ENCODE measurements around the gene ADH5. TPM values are rescaled to one million over a fixed set of nuclear protein-coding genes. Genes with fewer than 3 reads are reported as not detected.
A peak's percentile ranks its signal among the peaks of the same experiment; 100 is the strongest.
"Not testable (repeated sequence)": the region's sequence is repeated elsewhere in the genome, so short reads cannot be mapped to it uniquely, and the experiment has no call there.

The ADH5 gene
- 145 and 176 TPM in 2 replicates for total RNA-seq (2014; rRNA removed; shearing (Covaris generic))
- 139 and 149 TPM in 2 replicates for polyA plus RNA-seq (2015; cell fraction: cytosol; rRNA removed)
- 241 and 253 TPM in 2 replicates for polyA plus RNA-seq (2015; cell fraction: nucleus; rRNA removed)

DNA sequence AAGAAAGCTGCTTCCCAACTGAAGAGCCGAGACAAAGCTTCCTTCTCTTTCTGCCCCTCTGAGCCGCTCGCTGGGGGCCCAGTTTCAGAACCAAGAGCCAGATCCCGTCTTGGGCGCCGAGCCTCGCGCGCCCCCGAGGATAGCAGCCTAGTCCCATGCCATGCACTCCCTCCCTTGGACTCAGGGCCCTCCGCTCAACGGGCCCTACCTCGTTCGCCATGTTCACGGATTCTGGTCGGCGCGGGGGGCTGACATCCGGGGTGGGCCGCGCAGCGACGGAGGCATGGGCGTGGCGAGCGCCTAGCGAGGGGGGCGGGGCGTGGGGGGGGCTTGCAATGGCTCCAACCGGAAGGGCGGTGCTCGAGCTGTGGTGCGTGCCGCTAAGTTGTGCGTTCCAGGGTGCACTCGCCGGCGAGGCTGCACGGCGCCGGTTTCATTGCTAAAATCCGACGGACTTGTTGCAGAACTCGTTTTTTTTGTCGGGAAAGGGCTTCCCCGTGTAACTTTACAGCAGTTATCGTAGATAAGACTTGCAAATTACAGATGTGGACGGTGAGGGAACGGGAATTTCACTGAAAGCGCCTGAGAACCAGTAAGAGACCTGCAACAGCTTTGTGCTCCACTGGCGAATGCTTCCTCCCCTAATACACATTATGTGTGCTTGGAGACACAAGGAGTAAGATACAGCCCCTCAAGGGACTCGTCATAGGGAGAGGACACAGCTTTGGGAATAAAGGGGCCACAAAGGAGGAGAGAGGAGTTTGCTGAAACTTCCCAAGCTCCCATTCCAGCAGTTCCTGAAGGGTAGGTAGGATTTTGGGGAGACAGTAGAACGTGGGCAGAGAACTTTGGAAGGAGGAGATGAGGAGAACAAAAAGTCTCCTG is at the start of gene ADH5:
Gene ADH5, minus strand, starts transcription at position 308 of the 885 bp plus-strand sequence. Its CDS starts 88 bp downstream, at position 220.
- peak; percentile 67 for DNase-seq (ENCODE audit: low read depth)

- DNase-seq (ENCODE audit: low read depth) = no peak
Measured at GRCh38 chr4:99136329-99136728, 47.7 kb upstream of the ADH5 start.

DNA sequence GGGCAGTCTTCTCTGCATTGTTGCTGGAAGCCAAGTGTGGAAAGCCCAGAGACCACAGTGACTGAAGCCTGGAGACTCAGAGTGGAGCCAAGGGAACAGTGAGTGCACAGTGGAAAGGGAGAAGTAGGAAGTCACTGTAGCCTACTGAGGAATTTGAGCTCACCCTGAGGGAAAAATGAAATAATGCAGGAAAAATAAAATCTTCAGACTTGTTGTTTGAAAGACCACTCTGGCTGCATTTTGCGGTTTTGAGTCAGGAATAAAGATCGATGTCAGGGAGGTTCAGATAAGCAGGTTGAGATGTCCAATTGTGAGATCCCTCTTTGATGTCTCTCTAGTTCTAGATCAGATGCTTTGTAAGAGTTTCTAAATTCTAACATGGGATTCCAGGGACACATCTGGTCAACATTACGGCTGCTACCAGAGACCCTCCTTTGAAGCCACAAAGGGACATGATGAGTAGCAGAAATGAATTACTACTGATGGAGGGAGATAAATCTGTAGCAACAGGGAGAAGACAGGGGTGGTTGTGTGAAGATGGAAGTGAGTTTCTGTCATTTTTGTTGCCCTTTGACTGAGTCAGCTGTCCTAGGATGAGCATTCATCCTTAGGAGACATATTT is 47.1 kb upstream of the ADH5 start:
- no peak for DNase-seq (ENCODE audit: low read depth)

GRCh38 chr4:99134586-99134985 is 46.0 kb upstream of the ADH5 start:
- no peak for DNase-seq (ENCODE audit: low read depth)

GRCh38 chr4:99131378-99131777 is 42.8 kb upstream of the ADH5 start:
- DNase-seq (ENCODE audit: low read depth) = no peak

GRCh38 chr4:99126376-99126775 is 37.8 kb upstream of the ADH5 start:
- DNase-seq (ENCODE audit: low read depth) = no peak

DNA sequence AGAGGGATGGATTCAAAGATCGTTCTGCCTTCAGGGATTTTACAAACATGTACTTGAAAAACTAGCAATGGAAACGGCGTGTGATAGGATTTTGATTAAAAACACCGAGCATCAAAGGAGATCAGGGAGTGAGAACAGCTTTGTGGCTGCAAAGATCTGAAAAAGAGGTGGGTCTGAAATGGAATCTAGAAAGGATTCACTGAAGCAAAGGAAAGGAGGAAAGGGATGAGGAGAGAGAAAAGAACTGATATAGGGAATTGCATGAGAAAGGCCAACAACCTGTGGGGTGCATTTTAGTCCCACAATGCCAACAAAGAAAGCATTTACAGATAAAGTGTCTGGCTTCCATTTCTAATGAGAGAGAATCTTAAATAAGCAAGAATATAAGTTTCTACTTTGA is 32.4 kb upstream of the ADH5 start:
- no peak for DNase-seq (ENCODE audit: low read depth)

- no peak for DNase-seq (ENCODE audit: low read depth)
Measured at GRCh38 chr4:99120501-99120900, 31.9 kb upstream of the ADH5 start.

DNA sequence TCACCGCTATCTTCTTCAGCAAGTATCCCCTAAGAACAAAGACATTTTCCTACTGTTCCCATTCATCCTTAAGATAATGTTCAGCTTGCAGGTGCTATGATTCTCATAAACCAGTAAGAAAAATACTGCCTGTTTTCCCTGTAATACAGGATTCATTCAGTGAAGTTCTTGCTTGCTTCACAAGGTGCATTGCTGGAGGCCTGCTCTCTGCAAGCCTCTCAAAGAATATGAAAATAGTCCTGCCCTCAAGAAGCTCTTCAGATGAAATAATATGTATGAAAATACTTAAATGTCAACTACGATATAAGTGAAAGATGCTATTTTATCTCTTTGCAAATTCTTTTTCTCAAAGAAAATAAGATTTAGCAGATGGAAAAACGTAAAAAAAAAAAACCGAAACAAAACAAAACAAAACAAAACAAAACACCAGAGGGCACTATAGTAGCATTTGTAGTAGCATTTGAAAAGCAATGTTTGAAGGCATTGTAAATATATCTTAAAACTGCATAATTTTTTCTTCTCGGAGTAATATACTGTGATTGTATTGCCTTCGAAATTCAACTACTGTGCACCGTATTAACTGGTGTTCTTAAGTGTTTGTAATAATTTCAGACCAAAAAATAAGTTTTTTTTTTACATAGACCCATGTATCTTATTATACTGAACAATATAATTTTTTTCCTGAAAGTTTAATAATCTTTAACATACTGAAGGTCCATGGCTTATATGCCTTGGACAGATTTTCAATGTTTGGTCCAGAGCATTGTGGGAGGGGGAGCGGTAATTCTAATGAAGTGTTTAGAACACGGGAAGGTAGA is 29.5 kb upstream of the ADH5 start:
- peak; percentile 17 for DNase-seq (ENCODE audit: low read depth)

- DNase-seq (ENCODE audit: low read depth) = not testable (repeated sequence)
Measured at GRCh38 chr4:99117122-99117841, 28.7 kb upstream of the ADH5 start.

- not testable (repeated sequence) for DNase-seq (ENCODE audit: low read depth)
Measured at GRCh38 chr4:99109286-99109685, 20.7 kb upstream of the ADH5 start.

- DNase-seq (ENCODE audit: low read depth) = no peak
Measured at GRCh38 chr4:99104153-99104552, 15.6 kb upstream of the ADH5 start.

- no peak for DNase-seq (ENCODE audit: low read depth)
Measured at GRCh38 chr4:99103166-99103565, 14.6 kb upstream of the ADH5 start.

- no peak for DNase-seq (ENCODE audit: low read depth)
Measured at GRCh38 chr4:99102634-99103033, 14.0 kb upstream of the ADH5 start.

DNA sequence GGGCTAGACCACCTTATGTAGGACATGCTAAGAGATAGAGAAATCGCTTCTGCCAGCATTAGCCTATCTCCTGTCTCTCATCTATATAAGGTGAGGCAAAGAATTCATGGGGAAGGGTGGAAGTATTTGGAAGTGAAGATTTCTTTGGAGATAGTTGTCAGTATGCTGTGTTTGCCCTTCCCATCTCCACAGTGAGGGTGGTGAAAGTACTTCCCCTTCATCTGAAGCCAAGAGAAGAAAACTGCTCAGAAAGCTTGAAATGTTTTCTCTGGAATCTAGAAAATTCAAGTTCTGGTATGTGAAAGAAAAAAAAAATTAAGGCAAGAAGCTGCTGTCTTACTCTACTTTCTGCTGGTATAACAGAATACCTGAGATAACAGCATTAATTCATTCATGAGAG is 12.3 kb upstream of the ADH5 start:
- no peak for DNase-seq (ENCODE audit: low read depth)

DNA sequence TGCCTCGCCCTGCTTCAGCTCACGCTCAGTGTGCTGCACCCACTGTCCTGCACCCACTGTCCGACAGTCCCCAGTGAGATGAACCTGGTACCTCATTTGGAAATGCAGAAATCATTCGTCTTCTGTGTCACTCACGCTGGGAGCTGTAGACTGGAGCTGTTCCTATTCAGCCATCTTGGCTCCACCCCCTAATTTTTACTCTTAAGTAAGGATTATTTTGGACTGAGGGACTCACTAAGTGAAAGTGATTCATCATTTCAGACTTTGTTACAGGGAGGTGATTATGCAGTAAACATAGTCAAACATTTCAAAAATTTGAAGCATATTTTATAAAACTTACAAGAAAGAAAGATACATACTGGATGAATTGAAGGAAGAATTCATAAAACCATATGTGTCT is 11.2 kb upstream of the ADH5 start:
- not testable (repeated sequence) for DNase-seq (ENCODE audit: low read depth)

DNA sequence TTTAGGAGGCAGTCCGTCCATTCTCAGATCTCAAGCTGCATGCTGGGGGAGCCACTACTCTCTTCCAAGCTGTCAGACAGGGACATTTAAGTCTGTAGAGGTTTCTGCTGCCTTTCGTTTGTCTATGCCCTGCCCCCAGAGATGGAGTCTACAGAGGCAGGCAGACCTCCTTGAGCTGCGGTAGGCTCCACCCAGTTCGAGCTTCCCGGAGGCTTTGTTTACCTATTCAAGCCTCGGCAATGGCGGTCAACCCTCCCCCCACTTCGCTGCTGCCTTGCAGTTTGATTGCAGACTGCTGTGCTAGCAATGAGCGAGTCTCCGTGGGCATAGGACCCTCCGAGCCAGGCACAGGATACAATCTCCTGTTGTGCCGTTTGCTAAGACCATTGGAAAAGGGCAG is 10.7 kb upstream of the ADH5 start:
- no peak for DNase-seq (ENCODE audit: low read depth)

DNA sequence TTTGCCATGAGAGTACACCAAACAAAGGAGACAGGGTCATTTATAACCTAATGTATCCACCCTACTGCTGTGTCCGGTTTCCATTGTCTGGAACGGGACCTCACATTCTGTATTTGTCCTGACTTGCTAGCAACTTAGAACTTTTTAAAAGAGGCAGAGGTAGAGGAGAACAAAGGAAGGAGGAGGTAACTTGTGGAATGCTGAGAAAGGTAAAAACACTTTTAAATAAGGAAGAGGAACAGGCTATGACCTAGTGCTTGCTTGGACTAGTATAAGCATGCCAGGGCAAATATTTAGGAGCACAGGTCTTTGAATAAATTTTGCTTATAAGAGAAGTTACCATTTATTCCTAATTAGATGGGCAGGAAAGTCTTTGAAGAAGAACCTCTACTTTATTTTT is 3.3 kb upstream of the ADH5 start:
- not testable (repeated sequence) for DNase-seq (ENCODE audit: low read depth)

DNA sequence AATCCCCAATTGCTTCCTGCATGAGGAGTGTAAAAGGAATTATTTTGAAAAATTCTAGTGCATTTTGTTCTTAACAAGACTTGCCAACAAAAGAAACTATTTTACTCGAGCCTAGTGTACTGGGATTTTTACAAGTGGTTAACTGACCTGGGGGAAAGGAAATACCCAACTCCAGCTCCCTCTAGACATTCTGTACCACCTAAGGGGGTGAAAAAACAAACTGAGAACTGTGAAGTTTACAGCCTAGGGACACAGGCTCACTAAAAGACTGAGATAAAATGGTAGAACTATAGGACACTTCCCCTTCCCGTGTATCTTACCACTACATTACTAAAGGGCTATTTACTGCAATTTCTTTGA is 2.6 kb upstream of the ADH5 start:
- DNase-seq (ENCODE audit: low read depth) = no peak

- no peak for DNase-seq (ENCODE audit: low read depth)
Measured at GRCh38 chr4:99090481-99091215, 2.1 kb upstream of the ADH5 start.

All from HT1080 (cell line).